ENCODE results near the gene PHTF1.

DNA sequence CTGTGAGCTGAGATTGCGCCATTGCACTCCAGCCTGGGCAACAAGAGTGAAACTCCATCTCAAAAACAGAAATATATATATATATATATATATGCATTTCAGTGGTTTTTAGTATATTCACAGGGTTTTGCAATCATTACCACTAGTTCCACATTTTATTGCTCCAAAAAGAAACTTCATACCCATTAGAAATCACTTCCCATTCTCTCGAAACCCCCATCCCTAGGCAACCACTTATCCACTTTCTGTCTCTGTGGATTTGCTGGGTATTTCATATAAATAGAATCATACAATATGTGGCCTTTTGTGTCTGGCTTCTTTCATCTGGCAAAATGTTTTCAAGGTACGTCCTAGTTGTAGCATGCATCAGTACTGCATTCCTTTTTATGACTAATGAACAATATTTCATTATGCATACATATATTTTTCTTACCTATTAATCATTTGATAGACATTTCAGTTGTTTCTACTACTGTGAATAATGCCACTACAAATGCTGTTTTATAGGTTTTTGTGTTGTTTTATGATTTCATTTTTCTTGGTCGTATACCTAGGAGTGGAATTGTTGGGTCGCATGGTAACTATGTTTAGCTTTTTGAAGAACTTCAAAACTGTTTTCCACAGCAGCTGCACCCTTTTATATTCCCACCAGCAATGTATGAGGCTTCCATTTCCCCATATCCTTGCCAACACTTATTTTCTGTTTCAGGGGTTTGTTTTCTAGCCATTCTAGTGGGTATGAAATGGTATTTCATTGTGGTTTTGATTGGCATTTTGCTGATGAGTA is 95.9 kb downstream of the PHTF1 start:
- peak; percentile 91; the same call in 1 of the 2 replicates for TF ChIP-seq TOX (CRISPR knock-in tag; IDR thresholded peaks at IDR 0.05; ENCODE audit: borderline replicate concordance)
- no peak for TF ChIP-seq ZNF70 (CRISPR knock-in tag; IDR thresholded peaks at IDR 0.05)
- no peak for TF ChIP-seq ZFP30 (CRISPR knock-in tag; IDR thresholded peaks at IDR 0.05)
